Fibroblast of lung (primary cell): Measurements from ENCODE around the gene TMEM126B. TPM values are rescaled to one million over a fixed set of nuclear protein-coding genes. Genes with fewer than 3 reads are reported as not detected.

Experiments
- DNase-seq, 2 donors: peaks; one replicate each; pipeline versions ENCODE4 v3.0.0 to v3.0.0-alpha.2; 2010; ENCODE audit warnings: low read depth in 2 of 2
- H2AFZ ChIP-seq: 2 replicates; pipeline ENCODE4 v1.5.1; 2012; ENCODE audit warnings: low read length, control low read depth, inconsistent platforms
- H3K27ac ChIP-seq: 2 replicates; pipeline ENCODE4 v1.5.1; 2011; ENCODE audit warnings: low read length, control low read depth; ENCODE audit not compliant: insufficient read depth
- H3K27me3 ChIP-seq: 2 replicates; pipeline ENCODE4 v1.5.1; 2011; ENCODE audit warnings: mild to moderate bottlenecking, low read length; ENCODE audit not compliant: control insufficient read depth, insufficient read depth
- H3K36me3 ChIP-seq: 2 replicates; pipeline ENCODE4 v1.5.1; 2011; ENCODE audit warnings: low read length; ENCODE audit not compliant: control insufficient read depth, insufficient read depth
- H3K4me1 ChIP-seq: 2 replicates; pipeline ENCODE4 v1.5.1; 2011; ENCODE audit warnings: low read length; ENCODE audit not compliant: control insufficient read depth, insufficient read depth; ENCODE audit errors: extremely low read depth
- H3K4me2 ChIP-seq: 2 replicates; pipeline ENCODE4 v1.5.1; 2011; ENCODE audit warnings: low read length, control low read depth; ENCODE audit not compliant: insufficient read depth; ENCODE audit errors: extremely low read depth
- H3K4me3 ChIP-seq, 4 experiments: fragments of 200-600 bp in 1 of 4; sonication (generic) in 1 of 4; replicated peaks in 1 of 4; 2 replicates each; pipeline ENCODE4 v1.5.1; 2011 to 2016; ENCODE audit warnings: low read length in 4 of 4, low read depth in 3 of 4, mild to moderate bottlenecking in 3 of 4, control low read depth in 2 of 4, inconsistent platforms in 1 of 4, mixed read lengths in 1 of 4; ENCODE audit not compliant: insufficient read depth in 1 of 4; ENCODE audit errors: control extremely low read depth in 1 of 4
- H3K79me2 ChIP-seq: 2 replicates; pipeline ENCODE4 v1.5.1; 2012; ENCODE audit warnings: mild to moderate bottlenecking, low read length, inconsistent platforms; ENCODE audit not compliant: control insufficient read depth, insufficient read depth
- H3K9ac ChIP-seq: 2 replicates; pipeline ENCODE4 v1.5.1; 2011; ENCODE audit warnings: mild to moderate bottlenecking, low read length, control low read depth; ENCODE audit not compliant: insufficient read depth
- H3K9me3 ChIP-seq: 2 replicates; pipeline ENCODE4 v1.5.1; 2012; ENCODE audit warnings: low read depth, low read length; ENCODE audit not compliant: control insufficient read depth, insufficient read depth
- H4K20me1 ChIP-seq: 2 replicates; pipeline ENCODE4 v1.5.1; 2011; ENCODE audit warnings: low read length; ENCODE audit not compliant: control insufficient read depth, insufficient read depth; ENCODE audit errors: extremely low read depth
- CTCF ChIP-seq, 2 donors: IDR thresholded peaks in 1 of 2; conservative IDR thresholded peaks in 1 of 2; 1 replicate in 1 of 2; 2 replicates in 1 of 2; pipeline ENCODE4 v1.5.1; 2011 to 2012; ENCODE audit warnings: low read length in 2 of 2, control low read depth in 1 of 2, inconsistent platforms in 1 of 2, low read depth in 1 of 2, mild to moderate bottlenecking in 1 of 2
- EZH2 ChIP-seq: IDR thresholded peaks from 2 replicates; pipeline ENCODE4 v1.5.1; 2012; ENCODE audit warnings: low read length, control low read depth, mild to moderate bottlenecking; ENCODE audit errors: missing control alignments
- polyA plus RNA-seq, 2 donors: library from polyadenylated mRNA; depleted of rRNA in 1 of 2; stranded (reverse) in 1 of 2; unstranded in 1 of 2; fragments of >200 nt; gene quantifications; 2 replicates each; pipeline ENCODE4 v1.2.1, GENCODE V29; 2011 to 2012; ENCODE audit warnings: missing spikeins in 1 of 2
- total RNA-seq: library from RNA; depleted of rRNA; stranded (reverse); fragments of >200 nt; gene quantifications from 2 replicates; pipeline ENCODE4 v1.2.1, GENCODE V29; 2014

The TMEM126B gene
- total and polyA plus RNA-seq, 2 donors (not counting 1 experiment from before 2014, with no cell fraction given), result 70.5 to 84.5 TPM

- Histone ChIP-seq H3K9me3 (no peaks in the 10 kb centered on the region), H3K4me2 (no peak overlapping the region), H2AFZ (no peak overlapping the region), H3K36me3 (no peaks in the 10 kb centered on the region), H3K9ac (no peak overlapping the region), H3K4me3 (no peak overlapping the region), H3K27ac (no peak overlapping the region), H3K4me1 (no peaks in the 10 kb centered on the region), H4K20me1 (no peaks in the 10 kb centered on the region), H3K79me2 (no peaks in the 10 kb centered on the region), H3K27me3 (no peaks in the 10 kb centered on the region)
- no peak for TF ChIP-seq EZH2
- TF ChIP-seq CTCF (conservative IDR thresholded peaks at IDR 0.05 in 1 of 2, IDR thresholded peaks at IDR 0.05 in 1 of 2; ENCODE audit: low read depth in 1 of 2, low read length in 2 of 2), result no peak
- DNase-seq, result peak; percentile 40 to 42
Observed at GRCh38 chr11:85590848-85591483, 37.4 kb upstream of the TMEM126B start.

GRCh38 chr11:85595285-85595884 is 33.0 kb upstream of the TMEM126B start:
- H2AFZ ChIP-seq, result no peak overlapping the region
- no peaks in the 10 kb centered on the region for H3K27me3 ChIP-seq
- no peak overlapping the region for H3K9ac ChIP-seq
- TF ChIP-seq CTCF (conservative IDR thresholded peaks at IDR 0.05 in 1 of 2, IDR thresholded peaks at IDR 0.05 in 1 of 2; ENCODE audit: low read depth in 1 of 2, low read length in 2 of 2), result peak; percentile 39 to 50
- no peak for TF ChIP-seq EZH2
- H3K4me1 ChIP-seq, result no peaks in the 10 kb centered on the region
- no peaks in the 10 kb centered on the region for H3K9me3 ChIP-seq
- H3K79me2 ChIP-seq, result no peaks in the 10 kb centered on the region
- no peaks in the 10 kb centered on the region for H3K36me3 ChIP-seq
- DNase-seq, result peak; percentile 43 to 72
- no peak overlapping the region for H3K4me3 ChIP-seq
- no peak overlapping the region for H3K4me2 ChIP-seq
- no peaks in the 10 kb centered on the region for H4K20me1 ChIP-seq
- no peak overlapping the region for H3K27ac ChIP-seq

GRCh38 chr11:85596886-85597285 is 31.5 kb upstream of the TMEM126B start:
- Histone ChIP-seq H3K9me3 (no peaks in the 10 kb centered on the region), H4K20me1 (no peaks in the 10 kb centered on the region), H3K27me3 (no peaks in the 10 kb centered on the region), H2AFZ (no peak overlapping the region), H3K36me3 (no peaks in the 10 kb centered on the region), H3K4me3 (no peak overlapping the region), H3K27ac (no peak overlapping the region), H3K4me2 (no peak overlapping the region), H3K9ac (no peak overlapping the region), H3K79me2 (no peaks in the 10 kb centered on the region), H3K4me1 (no peaks in the 10 kb centered on the region)
- no peak for DNase-seq
- no peak for TF ChIP-seq CTCF (conservative IDR thresholded peaks at IDR 0.05 in 1 of 2, IDR thresholded peaks at IDR 0.05 in 1 of 2; ENCODE audit: low read depth in 1 of 2, low read length in 2 of 2)
- TF ChIP-seq EZH2, result no peak
